IMR-90 (cell line): ENCODE measurements around the gene EGFR. TPM values are rescaled to one million over a fixed set of nuclear protein-coding genes. Genes with fewer than 3 reads are reported as not detected.

Source experiments
- ATAC-seq: fragments of 200-7000 bp; cut with Tn5 transposase; 2 replicates; pipeline ENCODE4 v1.9.1; 2020; ENCODE audit warnings: low read depth, mild to moderate bottlenecking, moderate library complexity
- BruUV-seq: library from RNA; stranded (reverse); fragments of 400-500 nt; replicated peaks from 2 replicates; lab custom pipeline; 2021; lab: Mats Ljungman, UMichigan
- CTCF ChIA-PET: fragments of 300-600 bp; formaldehyde crosslinking; extraction: SDS; loops from one replicate; lab custom pipeline; 2021; ENCODE audit warnings: antibody characterized with exemption; lab: Yijun Ruan, JAX
- POLR2A ChIA-PET: fragments of 300-600 bp; sonication (Branson Sonifier 250); formaldehyde crosslinking; loops from one replicate; lab custom pipeline; 2022; ENCODE audit warnings: antibody characterized with exemption; ENCODE audit not compliant: unreplicated experiment; lab: Charles Lee
- DNase-seq: peaks from one replicate; pipeline ENCODE4 v3.0.0; 2013
- H2AFZ ChIP-seq: replicated peaks from 2 replicates; pipeline ENCODE3; 2013; ENCODE audit warnings: low read length, mild to moderate bottlenecking; ENCODE audit not compliant: poor library complexity
- H2AK5ac ChIP-seq: 2 replicates; pipeline ENCODE4 v1.6.1; 2013; ENCODE audit warnings: low read depth, low read length, inconsistent platforms
- H2AK9ac ChIP-seq: replicated peaks from 2 replicates; pipeline ENCODE3; 2013; ENCODE audit warnings: mild to moderate bottlenecking, low read depth, low read length, moderate library complexity; ENCODE audit not compliant: poor library complexity
- H2BK120ac ChIP-seq: 2 replicates; pipeline ENCODE4 v1.6.1; 2013; ENCODE audit warnings: low read depth, low read length, inconsistent platforms
- H2BK15ac ChIP-seq: 3 replicates; pipeline ENCODE4 v1.6.1; 2013; ENCODE audit warnings: low read depth, low read length, inconsistent platforms
- H2BK20ac ChIP-seq: 2 replicates; pipeline ENCODE4 v1.6.1; 2013; ENCODE audit warnings: low read depth, mild to moderate bottlenecking, inconsistent platforms, low read length, moderate library complexity
- H2BK5ac ChIP-seq: 2 replicates; pipeline ENCODE4 v1.6.1; 2013; ENCODE audit warnings: mild to moderate bottlenecking, low read depth, low read length, inconsistent platforms; ENCODE audit not compliant: poor library complexity, severe bottlenecking
- H3K14ac ChIP-seq: replicated peaks from 2 replicates; pipeline ENCODE4 v1.6.1; 2013; ENCODE audit warnings: low read depth, low read length, inconsistent platforms
- H3K18ac ChIP-seq: 2 replicates; pipeline ENCODE4 v1.6.1; 2013; ENCODE audit warnings: low read depth, low read length, control low read depth
- H3K23ac ChIP-seq: 2 replicates; pipeline ENCODE4 v1.6.1; 2013; ENCODE audit warnings: low read depth, low read length, inconsistent platforms
- H3K27ac ChIP-seq: 2 replicates; pipeline ENCODE4 v1.5.1; 2013; ENCODE audit warnings: mild to moderate bottlenecking, control low read depth, low read length; ENCODE audit not compliant: insufficient read depth
- H3K27me3 ChIP-seq: 2 replicates; pipeline ENCODE4 v1.6.1; 2013; ENCODE audit warnings: low read length; ENCODE audit not compliant: control insufficient read depth, insufficient read depth
- H3K36me3 ChIP-seq: 2 replicates; pipeline ENCODE4 v1.6.1; 2013; ENCODE audit warnings: low read length, mixed read lengths; ENCODE audit not compliant: control insufficient read depth, insufficient read depth
- H3K4ac ChIP-seq: 2 replicates; pipeline ENCODE4 v1.6.1; 2013; ENCODE audit warnings: low read depth, low read length, inconsistent platforms
- H3K4me1 ChIP-seq: 2 replicates; pipeline ENCODE4 v1.6.1; 2013; ENCODE audit warnings: low read length, mixed read lengths; ENCODE audit not compliant: control insufficient read depth, insufficient read depth
- H3K4me2 ChIP-seq: 2 replicates; pipeline ENCODE4 v1.6.1; 2013; ENCODE audit warnings: low read depth, mild to moderate bottlenecking, control low read depth, low read length, moderate library complexity
- H3K4me3 ChIP-seq: 2 replicates; pipeline ENCODE4 v1.5.1; 2013; ENCODE audit warnings: low read depth, mild to moderate bottlenecking, control low read depth, low read length, moderate library complexity; ENCODE audit not compliant: insufficient read depth
- H3K56ac ChIP-seq: 2 replicates; pipeline ENCODE4 v1.6.1; 2013; ENCODE audit warnings: low read length, inconsistent platforms; ENCODE audit not compliant: insufficient read depth; ENCODE audit errors: extremely low read depth
- H3K79me1 ChIP-seq, 2 experiments: 2 replicates each; pipeline ENCODE4 v1.6.1; 2013; ENCODE audit warnings: low read length in 2 of 2, inconsistent platforms in 1 of 2, low read depth in 1 of 2
- H3K9ac ChIP-seq: 2 replicates; pipeline ENCODE4 v1.6.1; 2013; ENCODE audit warnings: low read depth, low read length, control low read depth
- H3K9me1 ChIP-seq: 2 replicates; pipeline ENCODE4 v1.6.1; 2013; ENCODE audit warnings: low read length, inconsistent platforms; ENCODE audit not compliant: insufficient read depth
- H3K9me3 ChIP-seq: 2 replicates; pipeline ENCODE4 v1.6.1; 2013; ENCODE audit warnings: low read length; ENCODE audit not compliant: control insufficient read depth, insufficient read depth
- H4K20me1 ChIP-seq: 2 replicates; pipeline ENCODE4 v1.6.1; 2013; ENCODE audit warnings: low read length, inconsistent platforms; ENCODE audit not compliant: insufficient read depth
- H4K5ac ChIP-seq: 2 replicates; pipeline ENCODE4 v1.6.1; 2013; ENCODE audit warnings: mild to moderate bottlenecking, low read depth, low read length, control low read depth
- H4K8ac ChIP-seq, 2 experiments: 2 replicates each; pipeline ENCODE4 v1.6.1; 2013; ENCODE audit warnings: low read depth in 2 of 2, low read length in 2 of 2, control low read depth in 1 of 2, inconsistent platforms in 1 of 2
- H4K91ac ChIP-seq: 2 replicates; pipeline ENCODE4 v1.6.1; 2013; ENCODE audit warnings: low read depth, low read length, inconsistent platforms; ENCODE audit not compliant: insufficient read depth
- BHLHE40 ChIP-seq: fragments of 150-350 bp; IDR thresholded peaks from 2 replicates; pipeline ENCODE4 v1.6.1; 2016; ENCODE audit warnings: mild to moderate bottlenecking, low read depth, low read length
- CHD1 ChIP-seq: IDR thresholded peaks from 2 replicates; pipeline ENCODE4 v1.6.1; 2012; ENCODE audit warnings: low read depth, low read length, improper control_type of control experiment
- CTCF ChIP-seq: conservative IDR thresholded peaks from 2 replicates; pipeline ENCODE4 v1.5.1; 2012; ENCODE audit warnings: mild to moderate bottlenecking, low read depth, low read length, improper control_type of control experiment
- ELK1 ChIP-seq: fragments of 150-350 bp; IDR thresholded peaks from 2 replicates; pipeline ENCODE4 v1.6.1; 2016; ENCODE audit warnings: low read depth, mild to moderate bottlenecking, low read length, moderate library complexity, borderline replicate concordance
- FOS ChIP-seq: fragments of 150-350 bp; IDR thresholded peaks from 2 replicates; pipeline ENCODE4 v1.6.1; 2016; ENCODE audit warnings: low read depth, low read length
- MAFK ChIP-seq: IDR thresholded peaks from 2 replicates; pipeline ENCODE4 v1.6.1; 2012; ENCODE audit warnings: low read depth, low read length, improper control_type of control experiment
- MAZ ChIP-seq: IDR thresholded peaks from 2 replicates; pipeline ENCODE4 v1.6.1; 2012; ENCODE audit warnings: low read depth, mild to moderate bottlenecking, low read length, improper control_type of control experiment, moderate library complexity, borderline replicate concordance
- MXI1 ChIP-seq: IDR thresholded peaks from 2 replicates; pipeline ENCODE4 v1.6.1; 2012; ENCODE audit warnings: low read depth, mild to moderate bottlenecking, low read length, moderate library complexity, borderline replicate concordance
- NFE2L2 ChIP-seq: fragments of 150-350 bp; IDR thresholded peaks from 2 replicates; pipeline ENCODE4 v1.6.1; 2016; ENCODE audit warnings: low read depth, mild to moderate bottlenecking, low read length
- POLR2A ChIP-seq: IDR thresholded peaks from 2 replicates; pipeline ENCODE4 v1.6.1; 2012; ENCODE audit warnings: mild to moderate bottlenecking, low read depth, low read length
- RCOR1 ChIP-seq: IDR thresholded peaks from 2 replicates; pipeline ENCODE4 v1.6.1; 2012; ENCODE audit warnings: mild to moderate bottlenecking, low read length, improper control_type of control experiment; ENCODE audit not compliant: insufficient replicate concordance
- RFX5 ChIP-seq: IDR thresholded peaks from 2 replicates; pipeline ENCODE4 v1.8.0; 2012; ENCODE audit warnings: low read depth, mild to moderate bottlenecking, low read length, moderate library complexity
- USF2 ChIP-seq: fragments of 150-350 bp; IDR thresholded peaks from 2 replicates; pipeline ENCODE4 v1.6.1; 2017; ENCODE audit warnings: mild to moderate bottlenecking, antibody characterized with exemption, low read length, low read depth
- WGBS, 2 experiments: methylation state at CpG; one replicate each; pipeline versions ENCODE4 v1.1.5 to v1.1.7; 2013; ENCODE audit warnings: missing lambda C conversion rate in 2 of 2; ENCODE audit not compliant: insufficient read length in 1 of 2; ENCODE audit errors: extremely low coverage in 2 of 2; 5-methylcytosine and 5-hydroxymethylcytosine counted together
- dilution Hi-C: fragments of 300-500 bp; cut with HindIII; formaldehyde crosslinking; loops from one replicate; pipeline ENCODE4 v1.14.3; 2018; ENCODE audit warnings: low sequenced_read_pairs; ENCODE audit not compliant: unreplicated experiment
- in situ Hi-C: fragments of 300-500 bp; cut with MboI; formaldehyde crosslinking; loops from 3 replicates; pipeline ENCODE4 v1.14.3; 2019; ENCODE audit warnings: low sequenced_read_pairs, inconsistent platforms, mixed read lengths
- intact Hi-C: fragments of 100-400 bp; cut with micrococcal nuclease; formaldehyde crosslinking; loops from 2 replicates; pipeline ENCODE4 v1.10.0; 2022
- polyA plus RNA-seq, 3 experiments: library from polyadenylated mRNA; depleted of rRNA; stranded (reverse); fragments of >200 nt; gene quantifications; 2 replicates each; pipeline ENCODE4 v1.2.3, GENCODE V29; 2012; ENCODE audit warnings: low replicate concordance in 1 of 3
- total RNA-seq: library from RNA; depleted of rRNA; stranded (reverse); fragments of >200 nt; gene quantifications from 2 replicates; pipeline ENCODE4 v1.2.3, GENCODE V29; 2012

The EGFR gene
- total and polyA plus RNA-seq, 2 of the 4 experiments (the other 2 are of a cell fraction): 36.9 to 60.4 TPM

GRCh38 chr7:55130395-55131141 lies 111.8 kb downstream of the EGFR start:
- Histone ChIP-seq H3K9ac (peak overlapping the region; percentile 45), H3K4me2 (peak overlapping the region; percentile 37), H3K79me1 (peaks cover 24 to 74% of the 10 kb centered on the region in 2 experiments), H4K8ac (peak overlapping the region; percentile 54 to 92), H2BK20ac (peak overlapping the region; percentile 94), H4K20me1 (no peaks in the 10 kb centered on the region), H3K18ac (peak overlapping the region; percentile 78), H3K27me3 (no peaks in the 10 kb centered on the region), H3K27ac (peak overlapping the region; percentile 99), H3K9me1 (peaks cover 16% of the 10 kb centered on the region), H3K9me3 (no peaks in the 10 kb centered on the region), H2AK9ac (peak overlapping the region; percentile 89), H4K5ac (peak overlapping the region; percentile 96), H4K91ac (peak overlapping the region; percentile 97), H3K36me3 (peaks cover 6% of the 10 kb centered on the region), H3K4ac (peak overlapping the region; percentile 94), H2AK5ac (peak overlapping the region; percentile 99), H2BK15ac (peak overlapping the region; percentile 95), H3K23ac (peak overlapping the region; percentile 98), H2AFZ (peak overlapping the region; percentile 68), H2BK120ac (peak overlapping the region; percentile 96), H3K4me1 (peaks cover 57% of the 10 kb centered on the region), H2BK5ac (peak overlapping the region; percentile 97), H3K14ac (peak overlapping the region; percentile 92), H3K56ac (peak overlapping the region; percentile 87), H3K4me3 (no peak overlapping the region)
- in situ Hi-C loops (no loop called here), intact Hi-C loops (loop anchor here (1.0 to 5.0 kb wide), 3 partner anchors 65 to 208 kb away; no protein-coding TSS in a partner anchor), dilution Hi-C loops (no loop called here)
- POLR2A ChIA-PET: interaction anchor here (0.6 kb wide), 1 partner anchor 19 kb away, joined by 3 read pairs; no protein-coding TSS in a partner anchor
- CTCF ChIA-PET: interaction anchor here (0.6 to 2.0 kb wide), 3 partner anchors 65 to 125 kb away, joined by 3 to 7 read pairs (median 3); no protein-coding TSS in a partner anchor
- peak; percentile 27 for ATAC-seq
- WGBS, 2 experiments: 0% methylated on average over 1 of the region's 15 CpGs; no CpG with 5 or more reads in 1 of the 2 experiments
- DNase-seq: peak; percentile 97
- no TSS peak for BruUV-seq
- no peak for TF ChIP-seq ELK1
- TF ChIP-seq RFX5: no peak
- TF ChIP-seq BHLHE40: peak; percentile 87
- TF ChIP-seq RCOR1: peak; percentile 84
- 0 out of 2 replicates have a peak, but pooled peaks have one; percentile 24 for TF ChIP-seq MAFK
- TF ChIP-seq POLR2A: peak; percentile 73; the same call in 1 of the 2 replicates
- TF ChIP-seq MAZ: 0 out of 2 replicates have a peak, but pooled peaks have one; percentile 35
- TF ChIP-seq MXI1: 0 out of 2 replicates have a peak, but pooled peaks have one; percentile 40
- TF ChIP-seq CHD1: peak; percentile 66; the same call in 1 of the 2 replicates
- peak; percentile 51; the same call in 1 of the 2 replicates for TF ChIP-seq NFE2L2
- TF ChIP-seq USF2: peak; percentile 71; the same call in 1 of the 2 replicates
- peak; percentile 81; the same call in 1 of the 2 replicates for TF ChIP-seq FOS
- TF ChIP-seq CTCF: no peak
